NB4 (cell line): ENCODE results near the gene CDC34.

Experiments
- MYC ChIP-seq: IDR thresholded peaks from 2 replicates; pipeline ENCODE4 v1.6.1; 2011; ENCODE audit warnings: low read depth, low read length
- POLR2A ChIP-seq: IDR thresholded peaks from 2 replicates; pipeline ENCODE4 v1.6.1; 2011; ENCODE audit warnings: mild to moderate bottlenecking; ENCODE audit not compliant: insufficient read length; ENCODE audit errors: extremely low read depth
- TF ChIP-seq, protein P1 (sequence below): IDR thresholded peaks from one replicate; pipeline ENCODE4 v1.5.1; 2012; ENCODE audit warnings: low read depth, low read length
- TF ChIP-seq, protein P2 (sequence below): IDR thresholded peaks from 2 replicates; pipeline ENCODE4 v1.6.1; 2011; ENCODE audit warnings: low read depth, low read length

DNA sequence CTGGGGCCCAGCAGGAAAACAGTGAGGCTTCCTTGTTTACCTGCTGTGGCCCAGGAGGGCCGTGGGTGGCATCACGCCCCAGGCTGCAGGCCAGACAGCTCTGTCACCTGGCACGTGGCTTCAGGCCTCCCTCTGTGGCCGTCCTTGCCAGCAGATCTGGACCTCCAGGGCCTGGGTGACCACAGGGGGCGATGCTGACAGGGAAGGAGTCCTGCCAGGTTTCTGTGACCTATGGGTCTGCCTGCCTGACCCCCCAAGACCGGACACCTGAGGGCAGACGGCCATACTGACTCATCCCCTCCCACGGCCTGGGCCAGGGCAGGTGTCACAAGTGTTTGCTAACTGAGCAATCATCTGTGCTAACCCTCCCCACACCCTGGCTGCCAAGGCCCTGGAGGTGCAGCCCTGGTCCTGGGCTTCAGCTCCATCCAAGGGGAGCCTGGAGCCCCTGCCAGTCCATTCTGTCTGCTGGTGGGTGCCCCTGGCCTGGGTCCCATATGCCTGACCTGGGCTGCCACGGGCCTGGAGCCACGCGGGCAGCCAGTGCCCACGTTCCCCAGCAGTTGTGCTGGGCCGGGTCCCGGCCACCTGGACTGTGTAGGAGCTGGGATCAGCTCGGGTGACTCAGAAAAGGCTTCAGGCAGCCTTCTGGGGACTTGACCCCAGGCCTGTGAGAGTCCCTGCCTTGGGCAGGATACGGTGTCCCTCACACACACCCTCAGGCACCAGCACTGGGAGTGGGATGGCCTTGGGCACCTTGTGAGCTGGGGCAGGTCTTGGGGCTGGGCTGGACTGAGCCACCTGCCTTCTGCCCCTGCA, 3.7 kb downstream of the CDC34 start:
- TF ChIP-seq, protein P1, sequence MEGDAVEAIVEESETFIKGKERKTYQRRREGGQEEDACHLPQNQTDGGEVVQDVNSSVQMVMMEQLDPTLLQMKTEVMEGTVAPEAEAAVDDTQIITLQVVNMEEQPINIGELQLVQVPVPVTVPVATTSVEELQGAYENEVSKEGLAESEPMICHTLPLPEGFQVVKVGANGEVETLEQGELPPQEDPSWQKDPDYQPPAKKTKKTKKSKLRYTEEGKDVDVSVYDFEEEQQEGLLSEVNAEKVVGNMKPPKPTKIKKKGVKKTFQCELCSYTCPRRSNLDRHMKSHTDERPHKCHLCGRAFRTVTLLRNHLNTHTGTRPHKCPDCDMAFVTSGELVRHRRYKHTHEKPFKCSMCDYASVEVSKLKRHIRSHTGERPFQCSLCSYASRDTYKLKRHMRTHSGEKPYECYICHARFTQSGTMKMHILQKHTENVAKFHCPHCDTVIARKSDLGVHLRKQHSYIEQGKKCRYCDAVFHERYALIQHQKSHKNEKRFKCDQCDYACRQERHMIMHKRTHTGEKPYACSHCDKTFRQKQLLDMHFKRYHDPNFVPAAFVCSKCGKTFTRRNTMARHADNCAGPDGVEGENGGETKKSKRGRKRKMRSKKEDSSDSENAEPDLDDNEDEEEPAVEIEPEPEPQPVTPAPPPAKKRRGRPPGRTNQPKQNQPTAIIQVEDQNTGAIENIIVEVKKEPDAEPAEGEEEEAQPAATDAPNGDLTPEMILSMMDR: no peak
- no peak for TF ChIP-seq POLR2A
- TF ChIP-seq, protein P2, sequence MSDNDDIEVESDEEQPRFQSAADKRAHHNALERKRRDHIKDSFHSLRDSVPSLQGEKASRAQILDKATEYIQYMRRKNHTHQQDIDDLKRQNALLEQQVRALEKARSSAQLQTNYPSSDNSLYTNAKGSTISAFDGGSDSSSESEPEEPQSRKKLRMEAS: no peak
- no peak for TF ChIP-seq MYC
